Measurements from ENCODE around the gene PTCH1.

DNA sequence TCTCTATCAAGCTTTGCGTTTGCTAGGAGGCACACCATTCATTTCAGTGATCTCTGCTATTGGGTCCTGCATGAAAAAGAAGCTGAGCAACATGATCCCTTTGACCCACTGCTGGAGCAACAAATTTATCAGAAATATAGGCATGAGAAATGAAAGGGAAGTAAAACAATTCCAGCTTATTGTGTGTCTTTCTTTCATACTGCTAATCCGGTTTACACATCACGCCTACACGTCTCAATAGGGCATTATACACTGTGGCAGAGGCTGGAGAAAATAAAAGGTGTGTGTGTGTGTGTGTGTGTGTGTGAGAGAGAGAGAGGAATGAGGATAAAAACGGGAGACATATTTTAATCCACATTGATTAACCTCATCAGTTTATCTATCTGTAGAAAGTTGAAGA lies 2.4 kb downstream of the PTCH1 start:
- no peak for TF ChIP-seq EP300 (IDR thresholded peaks at IDR 0.05; ENCODE audit: borderline replicate concordance in 1 of 2, low read depth in 1 of 2, low read length in 1 of 2)
- TF ChIP-seq, protein P1, sequence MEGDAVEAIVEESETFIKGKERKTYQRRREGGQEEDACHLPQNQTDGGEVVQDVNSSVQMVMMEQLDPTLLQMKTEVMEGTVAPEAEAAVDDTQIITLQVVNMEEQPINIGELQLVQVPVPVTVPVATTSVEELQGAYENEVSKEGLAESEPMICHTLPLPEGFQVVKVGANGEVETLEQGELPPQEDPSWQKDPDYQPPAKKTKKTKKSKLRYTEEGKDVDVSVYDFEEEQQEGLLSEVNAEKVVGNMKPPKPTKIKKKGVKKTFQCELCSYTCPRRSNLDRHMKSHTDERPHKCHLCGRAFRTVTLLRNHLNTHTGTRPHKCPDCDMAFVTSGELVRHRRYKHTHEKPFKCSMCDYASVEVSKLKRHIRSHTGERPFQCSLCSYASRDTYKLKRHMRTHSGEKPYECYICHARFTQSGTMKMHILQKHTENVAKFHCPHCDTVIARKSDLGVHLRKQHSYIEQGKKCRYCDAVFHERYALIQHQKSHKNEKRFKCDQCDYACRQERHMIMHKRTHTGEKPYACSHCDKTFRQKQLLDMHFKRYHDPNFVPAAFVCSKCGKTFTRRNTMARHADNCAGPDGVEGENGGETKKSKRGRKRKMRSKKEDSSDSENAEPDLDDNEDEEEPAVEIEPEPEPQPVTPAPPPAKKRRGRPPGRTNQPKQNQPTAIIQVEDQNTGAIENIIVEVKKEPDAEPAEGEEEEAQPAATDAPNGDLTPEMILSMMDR (IDR thresholded peaks at IDR 0.05), result no peak
- no peak for TF ChIP-seq SIN3A (IDR thresholded peaks at IDR 0.05; ENCODE audit: borderline replicate concordance, low read depth, low read length)
- no peak for TF ChIP-seq RAD21 (IDR thresholded peaks at IDR 0.05; ENCODE audit: low read length)
- TF ChIP-seq, protein P2, sequence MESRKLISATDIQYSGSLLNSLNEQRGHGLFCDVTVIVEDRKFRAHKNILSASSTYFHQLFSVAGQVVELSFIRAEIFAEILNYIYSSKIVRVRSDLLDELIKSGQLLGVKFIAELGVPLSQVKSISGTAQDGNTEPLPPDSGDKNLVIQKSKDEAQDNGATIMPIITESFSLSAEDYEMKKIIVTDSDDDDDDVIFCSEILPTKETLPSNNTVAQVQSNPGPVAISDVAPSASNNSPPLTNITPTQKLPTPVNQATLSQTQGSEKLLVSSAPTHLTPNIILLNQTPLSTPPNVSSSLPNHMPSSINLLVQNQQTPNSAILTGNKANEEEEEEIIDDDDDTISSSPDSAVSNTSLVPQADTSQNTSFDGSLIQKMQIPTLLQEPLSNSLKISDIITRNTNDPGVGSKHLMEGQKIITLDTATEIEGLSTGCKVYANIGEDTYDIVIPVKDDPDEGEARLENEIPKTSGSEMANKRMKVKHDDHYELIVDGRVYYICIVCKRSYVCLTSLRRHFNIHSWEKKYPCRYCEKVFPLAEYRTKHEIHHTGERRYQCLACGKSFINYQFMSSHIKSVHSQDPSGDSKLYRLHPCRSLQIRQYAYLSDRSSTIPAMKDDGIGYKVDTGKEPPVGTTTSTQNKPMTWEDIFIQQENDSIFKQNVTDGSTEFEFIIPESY (IDR thresholded peaks at IDR 0.05; ENCODE audit: borderline replicate concordance, low read depth), result no peak
- TF ChIP-seq JUND (IDR thresholded peaks at IDR 0.05), result no peak
- no peak for TF ChIP-seq YY1 (IDR thresholded peaks at IDR 0.05; ENCODE audit: low read depth)
- TF ChIP-seq, protein P3, sequence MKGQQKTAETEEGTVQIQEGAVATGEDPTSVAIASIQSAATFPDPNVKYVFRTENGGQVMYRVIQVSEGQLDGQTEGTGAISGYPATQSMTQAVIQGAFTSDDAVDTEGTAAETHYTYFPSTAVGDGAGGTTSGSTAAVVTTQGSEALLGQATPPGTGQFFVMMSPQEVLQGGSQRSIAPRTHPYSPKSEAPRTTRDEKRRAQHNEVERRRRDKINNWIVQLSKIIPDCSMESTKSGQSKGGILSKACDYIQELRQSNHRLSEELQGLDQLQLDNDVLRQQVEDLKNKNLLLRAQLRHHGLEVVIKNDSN (IDR thresholded peaks at IDR 0.05; ENCODE audit: borderline replicate concordance, low read depth), result no peak
- no peak for TF ChIP-seq TAF1 (IDR thresholded peaks at IDR 0.05; ENCODE audit: borderline replicate concordance, low read depth, low read length)
- TF ChIP-seq POLR2AphosphoS5 (IDR thresholded peaks at IDR 0.05; ENCODE audit: low read depth, low read length), result no peak
- TF ChIP-seq FOXM1 (IDR thresholded peaks at IDR 0.05; ENCODE audit: low read depth), result no peak
